ENCODE data around the gene TEX22.

The TEX22 gene

DNA sequence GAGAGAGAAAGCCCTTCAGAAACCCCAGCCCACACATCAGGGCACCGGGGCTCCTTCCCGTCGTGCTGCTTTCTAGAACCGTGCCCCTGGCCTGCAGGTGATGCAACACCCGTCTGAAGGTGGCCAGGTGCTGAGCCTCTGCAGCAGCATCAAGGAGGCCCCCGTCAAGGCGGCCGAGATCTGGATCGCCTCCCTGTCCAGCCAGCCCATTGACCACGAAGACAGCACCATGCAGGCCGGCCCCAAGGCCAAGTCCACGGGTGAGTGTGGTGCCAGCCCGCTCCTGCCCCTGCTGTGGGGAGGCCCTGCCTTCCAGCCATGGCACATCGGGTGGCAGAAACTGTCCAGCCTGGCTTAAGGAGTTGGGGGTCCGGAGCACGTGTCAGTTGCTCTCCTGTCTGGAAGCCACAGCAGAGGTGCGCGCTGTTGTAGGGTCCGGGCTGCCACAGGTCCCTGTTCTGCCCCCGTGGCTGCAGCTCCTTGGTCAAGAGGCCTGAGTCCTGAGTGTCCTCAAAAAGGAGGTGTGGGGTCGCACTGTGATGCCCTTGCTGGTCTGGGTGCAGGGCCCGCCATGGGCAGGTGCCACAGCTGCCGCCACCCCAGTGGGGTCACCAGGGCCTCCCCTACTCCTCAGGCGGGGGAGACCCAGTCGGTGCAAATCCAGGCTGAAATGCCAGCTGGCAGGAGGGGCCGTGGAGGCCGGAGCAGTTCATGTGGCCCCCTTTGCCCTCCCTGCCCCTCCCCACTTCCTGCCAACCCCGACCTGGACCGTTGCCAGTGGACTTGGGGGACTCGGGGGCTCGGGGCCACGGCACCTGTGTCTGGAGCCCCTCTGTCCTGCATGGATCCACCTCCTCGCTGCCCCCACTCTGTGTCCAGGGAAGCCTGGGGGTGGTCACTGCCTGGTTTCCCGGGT, 31.0 kb upstream of the TEX22 start:
- no peak for DNase-seq

- DNase-seq: no peak
These were observed 30.3 kb upstream of the TEX22 start for GRCh38 chr14:105368032-105368417.

GRCh38 chr14:105368426-105368825, 29.9 kb upstream of the TEX22 start:
- no peak for DNase-seq

DNA sequence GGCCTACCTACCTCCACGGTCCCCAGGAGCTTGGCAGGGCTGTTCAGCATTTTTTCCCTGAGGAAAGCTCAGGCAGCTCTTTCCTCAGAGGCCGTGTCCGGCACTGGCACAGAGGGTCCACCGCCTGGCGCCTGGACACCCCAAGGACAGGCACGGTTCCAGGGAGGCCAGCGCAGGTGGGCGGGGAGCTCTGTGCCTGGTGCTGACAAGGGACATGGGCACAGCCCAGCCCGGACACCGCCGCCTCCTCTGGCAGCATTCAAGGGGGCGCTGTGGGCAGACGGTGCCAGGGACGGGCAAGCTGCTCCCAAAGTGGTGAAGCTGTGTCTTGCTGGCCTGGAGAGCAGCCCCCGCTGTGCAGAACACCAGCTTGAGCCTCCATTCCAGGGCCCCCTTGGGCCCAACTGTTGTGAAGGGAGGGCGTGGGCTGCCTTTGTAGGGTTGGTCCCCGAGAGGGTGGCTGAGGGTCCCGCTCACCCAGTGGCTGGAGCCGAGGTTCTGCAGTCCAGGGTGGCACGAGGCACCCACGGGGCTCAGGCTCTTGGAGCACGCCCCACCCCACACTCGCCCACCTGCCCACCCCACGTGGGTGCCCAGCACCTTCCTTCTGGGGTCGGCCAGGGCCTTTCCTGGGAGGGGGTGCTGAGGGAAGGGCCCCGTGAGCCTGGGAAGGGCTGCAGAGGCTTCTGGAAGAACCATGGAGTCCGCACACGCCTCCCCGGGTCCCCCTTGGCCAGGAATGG, 29.3 kb upstream of the TEX22 start:
- DNase-seq: no peak

DNA sequence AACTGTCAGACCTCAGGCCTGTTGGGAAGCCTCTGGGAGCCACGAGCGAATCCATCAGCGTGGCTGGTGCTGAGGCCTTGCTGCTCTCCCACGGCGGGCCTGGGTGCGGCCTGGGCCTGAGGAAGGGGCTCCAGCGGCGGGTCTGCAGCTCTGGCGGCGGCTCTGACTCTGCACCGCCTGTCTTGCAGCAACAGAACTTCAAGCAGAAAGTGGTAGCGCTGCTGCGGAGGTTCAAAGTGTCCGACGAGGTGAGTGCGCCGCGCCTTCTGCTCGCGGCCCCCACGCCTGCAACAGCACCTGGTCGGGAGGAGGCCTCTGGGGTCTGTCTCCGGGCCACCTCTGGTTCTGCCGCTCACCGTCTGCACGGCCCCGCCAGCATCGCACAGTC, 28.7 kb upstream of the TEX22 start:
- DNase-seq: no peak

GRCh38 chr14:105374389-105374788, 23.9 kb upstream of the TEX22 start:
- DNase-seq: no peak

DNA sequence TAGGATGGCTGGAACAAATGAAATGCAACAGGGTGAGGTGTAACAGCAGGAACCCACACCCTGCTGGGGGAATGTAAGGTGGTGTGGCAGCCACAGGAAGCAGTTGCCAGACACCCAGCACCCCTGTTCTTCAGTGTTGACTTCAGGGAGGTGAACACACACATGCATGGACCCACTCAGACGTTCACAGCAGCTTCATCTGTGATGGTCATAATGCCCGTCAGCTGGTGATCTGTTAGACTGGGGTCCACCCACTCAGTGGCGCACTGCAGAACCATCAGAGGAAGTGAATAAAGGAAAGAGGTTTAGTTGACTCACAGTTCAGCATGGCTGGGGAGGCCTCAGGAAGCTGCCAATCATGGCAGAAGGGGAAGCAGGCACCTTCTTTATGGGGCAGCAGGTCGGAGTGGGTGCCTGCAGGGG, 22.7 kb upstream of the TEX22 start:
- no peak for DNase-seq

DNA sequence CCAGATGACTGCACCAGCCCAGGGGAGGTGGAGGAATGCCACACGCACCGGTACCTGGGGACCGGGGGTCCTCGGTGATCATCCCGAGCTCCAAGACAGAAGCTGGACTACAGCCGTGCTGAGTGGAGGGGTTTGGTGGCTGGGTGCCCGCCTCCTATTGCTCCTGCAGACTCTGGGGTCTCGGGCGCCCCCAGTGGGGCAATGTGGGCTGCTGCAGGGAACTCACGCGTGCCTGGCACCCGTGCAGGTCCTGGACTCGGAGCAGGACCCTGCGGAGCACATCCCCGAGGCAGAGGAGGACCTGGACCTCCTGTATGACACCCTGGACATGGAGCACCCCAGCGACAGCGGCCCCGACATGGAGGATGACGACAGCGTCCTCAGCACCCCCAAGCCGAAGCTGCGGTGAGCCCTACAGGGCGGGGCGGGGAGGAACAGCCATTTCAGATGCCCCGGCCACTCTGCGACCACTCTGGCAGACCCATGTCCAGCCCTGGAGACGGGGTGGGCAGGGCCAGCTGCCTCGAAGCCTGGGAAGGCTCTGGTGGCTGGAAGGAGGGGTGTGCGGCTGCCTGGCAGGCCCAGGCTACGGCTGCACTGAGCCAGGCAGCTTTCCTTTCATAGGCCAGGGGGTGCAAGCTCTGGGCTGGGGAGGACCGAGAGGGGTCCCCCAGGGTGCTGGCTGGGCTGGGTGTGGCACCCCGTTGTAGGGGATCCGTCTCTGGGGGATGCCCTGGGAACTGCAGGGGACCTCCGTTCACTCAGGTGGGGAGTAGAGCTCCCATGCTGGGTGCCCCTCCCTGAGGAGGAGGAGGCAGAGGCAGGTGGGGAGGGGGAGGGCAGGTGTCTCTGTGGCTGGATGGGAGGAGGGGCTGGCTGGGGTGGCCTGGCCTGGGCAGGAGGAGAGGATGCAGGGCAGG, 21.6 kb upstream of the TEX22 start:
- no peak for DNase-seq

- no peak for DNase-seq
These were observed 20.7 kb upstream of the TEX22 start for GRCh38 chr14:105377555-105378182.

DNA sequence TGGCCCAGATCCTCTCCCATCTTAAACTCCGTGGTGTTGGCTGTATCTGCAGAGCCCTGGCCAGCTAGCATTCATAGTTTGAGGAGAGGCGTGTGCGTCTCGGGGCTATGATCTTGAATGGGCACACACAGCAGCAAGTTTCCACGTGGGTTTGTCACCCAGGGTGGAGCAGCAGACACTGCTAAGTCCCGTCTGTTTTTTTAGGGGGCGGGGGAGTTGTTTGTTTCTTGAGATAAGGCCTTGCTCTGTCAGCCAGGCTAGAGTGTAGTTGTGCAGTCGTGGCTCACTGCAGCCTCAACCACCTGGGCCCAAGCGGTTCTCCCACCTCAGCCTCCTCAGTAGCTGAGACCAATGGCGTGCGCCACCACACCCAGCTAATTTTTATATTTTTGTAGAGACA, 20.1 kb upstream of the TEX22 start:
- DNase-seq: no peak

DNA sequence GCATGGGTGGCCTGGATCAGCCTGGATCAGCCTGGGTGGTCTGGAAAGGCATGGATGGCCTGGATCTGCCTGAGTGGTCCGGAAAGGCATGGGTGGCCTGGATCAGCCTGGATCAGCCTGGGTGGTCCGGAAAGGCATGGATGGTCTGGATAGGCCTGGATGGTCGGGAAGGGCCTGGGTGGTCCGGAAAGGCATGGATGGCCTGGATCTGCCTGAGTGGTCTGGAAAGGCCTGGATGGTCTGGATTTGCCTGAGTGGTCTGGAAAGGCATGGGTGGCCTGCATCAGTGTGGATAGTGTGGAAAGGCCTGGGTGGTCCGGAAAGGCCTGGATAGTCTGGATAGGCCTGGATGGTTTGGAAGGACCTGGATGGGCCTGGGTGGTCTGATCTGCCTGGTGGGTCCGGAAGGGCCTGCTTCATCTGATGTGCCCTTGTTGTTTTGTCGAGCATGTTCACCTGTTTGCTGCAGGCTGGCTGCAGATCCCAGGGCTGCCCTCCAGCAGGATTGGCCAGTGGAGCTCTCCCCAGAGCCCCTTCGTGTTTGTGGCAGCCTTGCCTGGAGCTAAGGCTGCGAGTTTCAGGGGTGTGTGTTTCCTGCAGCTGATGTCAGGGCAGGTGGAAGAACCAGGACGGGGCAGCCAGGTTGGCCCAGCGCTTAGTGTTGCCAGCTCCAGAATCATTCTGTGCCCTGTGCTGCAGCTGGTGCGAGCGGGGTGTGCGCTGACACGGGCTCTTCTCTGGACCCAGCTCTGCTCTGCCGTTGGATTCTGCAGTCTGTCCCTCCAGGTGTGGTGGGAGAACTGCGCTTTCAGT, 19.3 kb upstream of the TEX22 start:
- DNase-seq: no peak

DNA sequence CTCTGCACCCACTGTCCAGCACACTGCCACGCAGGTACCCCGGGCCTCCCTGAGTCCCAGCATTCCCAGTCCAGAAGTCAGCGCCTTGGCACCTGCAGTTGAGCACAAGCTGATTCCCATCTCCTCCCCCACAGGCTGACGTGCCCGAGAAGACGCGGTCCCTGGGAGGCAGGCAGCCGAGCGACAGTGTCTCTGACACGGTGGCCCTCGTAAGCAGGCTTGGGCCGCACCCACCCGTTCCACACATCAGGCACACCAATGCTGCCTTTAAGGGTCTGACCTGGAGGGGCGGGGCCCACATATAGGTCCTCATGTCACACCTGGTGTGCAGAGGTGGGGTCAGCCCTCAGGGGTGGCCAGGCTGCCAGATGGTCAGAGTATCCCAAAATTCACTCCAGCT, 18.4 kb upstream of the TEX22 start:
- no peak for DNase-seq

DNA sequence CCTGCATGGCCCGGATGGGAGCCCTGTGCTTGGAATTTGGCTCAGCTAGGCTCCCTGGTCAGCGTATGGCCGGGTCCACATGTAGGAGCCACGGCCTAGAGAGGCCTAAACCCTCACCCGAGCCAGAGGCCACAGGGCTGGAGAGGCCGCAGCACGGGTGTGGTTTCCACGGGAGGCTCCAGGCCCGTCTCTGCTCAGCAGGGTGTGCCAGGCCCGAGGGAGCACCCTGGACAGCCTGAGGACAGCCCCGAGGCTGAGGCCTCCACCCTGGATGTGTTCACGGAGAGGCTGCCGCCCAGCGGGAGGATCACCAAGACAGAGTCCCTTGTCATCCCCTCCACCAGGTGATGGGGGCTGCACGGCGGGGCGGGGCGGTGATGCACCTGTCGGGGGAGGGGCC, 17.6 kb upstream of the TEX22 start:
- no peak for DNase-seq

GRCh38 chr14:105381446-105382342, 16.6 kb upstream of the TEX22 start:
- DNase-seq: no peak

DNA sequence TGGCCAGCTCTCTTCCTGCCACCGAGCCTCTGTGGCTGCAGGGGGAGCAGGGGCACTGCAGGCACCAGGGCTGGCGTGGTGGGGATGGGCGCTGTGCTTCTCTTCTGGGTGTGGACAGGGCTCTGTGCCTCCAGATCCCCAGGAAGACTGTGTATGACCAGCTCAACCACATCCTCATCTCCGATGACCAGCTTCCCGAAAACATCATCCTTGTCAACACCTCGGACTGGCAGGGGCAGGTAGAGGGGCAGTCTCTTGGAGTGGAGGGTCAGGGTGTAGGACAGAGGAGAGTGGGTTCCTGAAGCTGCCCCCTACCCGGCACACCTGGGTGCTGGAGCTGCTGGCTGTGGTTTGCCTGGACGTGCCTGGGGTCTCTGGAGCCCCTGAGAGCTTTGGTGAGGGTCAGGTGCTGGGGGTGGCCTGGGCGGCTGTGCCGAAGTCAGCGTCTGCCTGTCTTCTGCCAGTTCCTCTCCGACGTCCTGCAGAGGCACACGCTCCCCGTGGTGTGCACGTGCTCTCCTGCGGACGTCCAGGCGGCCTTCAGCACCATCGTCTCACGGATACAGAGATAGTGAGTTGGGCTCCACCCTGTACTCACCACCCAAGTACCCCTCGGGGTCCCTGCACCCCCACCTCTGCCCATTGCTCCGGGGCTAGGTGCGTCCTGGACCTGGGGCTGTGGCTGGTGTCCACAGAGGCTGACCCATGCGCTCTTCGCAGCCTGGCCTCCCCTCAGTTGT, 15.8 kb upstream of the TEX22 start:
- DNase-seq: no peak

DNA sequence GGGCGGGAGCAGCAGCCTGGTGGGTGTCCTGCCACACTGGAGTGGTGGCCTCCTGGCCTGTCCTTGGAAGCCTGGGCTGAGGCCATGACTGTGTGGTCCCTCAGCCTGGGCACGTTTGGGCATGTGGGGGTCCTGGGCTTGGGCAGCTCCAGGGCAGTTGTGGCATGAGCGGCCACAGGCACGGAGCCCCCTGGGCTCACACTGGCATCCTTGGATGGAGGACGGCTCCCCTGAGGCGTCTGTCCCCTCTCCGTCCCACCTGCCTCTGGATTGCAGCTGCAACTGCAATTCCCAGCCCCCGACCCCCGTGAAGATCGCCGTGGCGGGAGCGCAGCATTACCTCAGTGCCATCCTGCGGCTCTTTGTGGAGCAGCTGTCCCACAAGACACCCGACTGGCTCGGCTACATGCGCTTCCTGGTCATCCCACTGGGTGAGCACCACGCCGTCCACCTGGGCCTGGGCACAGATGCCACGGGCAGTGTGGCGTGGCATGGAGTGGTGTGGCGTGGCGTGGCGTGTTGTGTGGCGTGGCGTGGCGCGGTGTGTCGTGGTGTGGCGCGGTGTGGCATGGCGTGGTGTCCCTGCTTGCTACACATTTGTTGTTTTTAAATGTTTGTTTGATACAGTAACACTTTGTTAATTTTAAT, 15.1 kb upstream of the TEX22 start:
- DNase-seq: peak; percentile 15

GRCh38 chr14:105384041-105384557, 14.2 kb upstream of the TEX22 start:
- peak; percentile 20 for DNase-seq

- DNase-seq: peak; percentile 21
These were observed 13.6 kb upstream of the TEX22 start for GRCh38 chr14:105384605-105385321.

DNA sequence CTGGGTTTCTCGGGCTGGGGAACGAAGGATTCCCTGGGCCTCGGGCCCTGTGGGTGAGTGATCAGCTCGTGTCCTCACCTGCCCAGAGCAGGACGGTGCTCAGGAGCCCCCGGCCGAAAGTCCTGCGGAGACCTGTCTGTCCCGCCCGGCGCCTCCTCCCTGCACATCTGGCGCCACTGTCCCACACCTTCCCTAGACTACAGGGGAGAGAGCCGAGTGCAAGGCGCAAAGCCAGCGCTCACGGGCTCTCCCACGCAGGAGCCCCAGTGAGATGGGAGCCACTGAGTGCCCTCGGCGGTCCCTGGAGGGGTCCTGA, 13.1 kb upstream of the TEX22 start:
- DNase-seq: no peak
